GM23338 (cell line): ENCODE results near the gene MAST4. TPM values are rescaled to one million over a fixed set of nuclear protein-coding genes. Genes with fewer than 3 reads are reported as not detected.
A peak's percentile ranks its signal among the peaks of the same experiment; 100 is the strongest.

Experiments used
- ATAC-seq: fragments of 200-7000 bp; cut with Tn5 transposase; 3 replicates; pipeline ENCODE4 v1.9.1; 2020
- DNase-seq: peaks from one replicate; pipeline ENCODE4 v3.0.0-alpha.2; 2015; ENCODE audit warnings: low spot score
- H2AFZ ChIP-seq: fragments of 200-600 bp; sonication (generic); 2 replicates; pipeline ENCODE4 v1.8.0; 2016; ENCODE audit warnings: antibody characterized with exemption, mild to moderate bottlenecking, moderate library complexity
- H3F3A ChIP-seq: fragments of 200-600 bp; sonication (generic); replicated peaks from 2 replicates; pipeline ENCODE4 v1.8.0; 2017; ENCODE audit warnings: antibody characterized with exemption, mixed run types, low read depth
- H3K27ac ChIP-seq: fragments of 200-600 bp; sonication (generic); 2 replicates; pipeline ENCODE4 v1.6.1; 2016; ENCODE audit warnings: low read depth
- H3K27me3 ChIP-seq: fragments of 200-600 bp; sonication (generic); 2 replicates; pipeline ENCODE4 v1.8.0; 2016; ENCODE audit warnings: mild to moderate bottlenecking, mixed run types, moderate library complexity; ENCODE audit not compliant: insufficient read depth
- H3K36me3 ChIP-seq: fragments of 200-600 bp; sonication (generic); 2 replicates; pipeline ENCODE4 v1.8.0; 2016; ENCODE audit warnings: mild to moderate bottlenecking; ENCODE audit not compliant: insufficient read depth
- H3K4me1 ChIP-seq: fragments of 200-600 bp; sonication (generic); 2 replicates; pipeline ENCODE4 v1.8.0; 2016; ENCODE audit warnings: mild to moderate bottlenecking, moderate library complexity; ENCODE audit not compliant: insufficient read depth
- H3K4me2 ChIP-seq: fragments of 200-600 bp; sonication (generic); 2 replicates; pipeline ENCODE4 v1.7.1; 2017; ENCODE audit warnings: mixed run types
- H3K4me3 ChIP-seq: fragments of 200-600 bp; sonication (generic); 2 replicates; pipeline ENCODE4 v1.6.1; 2016; ENCODE audit warnings: mixed run types
- H3K79me2 ChIP-seq: fragments of 200-600 bp; sonication (generic); replicated peaks from 2 replicates; pipeline ENCODE4 v1.8.0; 2017; ENCODE audit warnings: mild to moderate bottlenecking; ENCODE audit not compliant: insufficient read depth
- H3K9me2 ChIP-seq: fragments of 200-600 bp; sonication (generic); 2 replicates; pipeline ENCODE4 v1.8.0; 2017; ENCODE audit not compliant: insufficient read depth
- H4K20me1 ChIP-seq: fragments of 200-600 bp; sonication (generic); replicated peaks from 2 replicates; pipeline ENCODE4 v1.8.0; 2017; ENCODE audit warnings: mild to moderate bottlenecking; ENCODE audit not compliant: insufficient read depth
- H3K27ac Mint-ChIP-seq: 2 replicates; pipeline ENCODE4 v1.8.0; 2020; ENCODE audit warnings: inconsistent platforms, mild to moderate bottlenecking, moderate library complexity, mixed read lengths
- H3K27me3 Mint-ChIP-seq: 3 replicates; pipeline ENCODE4 v1.8.0; 2022; ENCODE audit warnings: low read depth, mild to moderate bottlenecking, moderate library complexity, mixed read lengths, inconsistent platforms; ENCODE audit not compliant: insufficient read depth, poor library complexity
- H3K36me3 Mint-ChIP-seq: 3 replicates; pipeline ENCODE4 v1.8.0; 2021; ENCODE audit warnings: low read depth, mild to moderate bottlenecking, inconsistent platforms, moderate library complexity, mixed read lengths
- H3K4me1 Mint-ChIP-seq: 3 replicates; pipeline ENCODE4 v1.8.0; 2020; ENCODE audit warnings: mild to moderate bottlenecking, inconsistent platforms, mixed read lengths
- H3K4me3 Mint-ChIP-seq: 3 replicates; pipeline ENCODE4 v1.8.0; 2021; ENCODE audit warnings: moderate library complexity, mild to moderate bottlenecking, inconsistent platforms, mixed read lengths
- H3K9me3 Mint-ChIP-seq: 3 replicates; pipeline ENCODE4 v1.8.0; 2020; ENCODE audit warnings: moderate library complexity, mild to moderate bottlenecking, inconsistent platforms, mixed read lengths
- CREB1 ChIP-seq: fragments of 250-450 bp; sonication (Bioruptor Pico); IDR thresholded peaks from 2 replicates; pipeline ENCODE4 v1.5.0; 2020; ENCODE audit warnings: low read depth, mild to moderate bottlenecking, moderate library complexity
- CTCF ChIP-seq, 2 experiments: fragments of 200-600 bp in 1 of 2; sonication (generic) in 1 of 2; conservative IDR thresholded peaks; 2 replicates each; pipeline versions ENCODE4 v1.5.1 to v1.6.1; 2016 to 2017; ENCODE audit warnings: antibody characterized with exemption in 2 of 2, low read depth in 2 of 2, mild to moderate bottlenecking in 2 of 2, moderate library complexity in 1 of 2
- ETS1 ChIP-seq: IDR thresholded peaks from 2 replicates; pipeline ENCODE4 v1.6.1; 2016; ENCODE audit warnings: antibody characterized with exemption
- EZH2 ChIP-seq: fragments of 200-600 bp; sonication (generic); IDR thresholded peaks from one replicate; pipeline ENCODE4 v1.8.0; 2017; ENCODE audit warnings: antibody characterized with exemption, mild to moderate bottlenecking, low read depth; ENCODE audit not compliant: unreplicated experiment
- EZH2phosphoT487 ChIP-seq: fragments of 200-600 bp; sonication (generic); IDR thresholded peaks from one replicate; pipeline ENCODE4 v1.8.1; 2018; ENCODE audit warnings: antibody characterized with exemption; ENCODE audit not compliant: unreplicated experiment
- JUNB ChIP-seq: IDR thresholded peaks from one replicate; pipeline ENCODE4 v1.6.1; 2016; ENCODE audit warnings: antibody characterized with exemption; ENCODE audit not compliant: unreplicated experiment
- NANOG ChIP-seq: IDR thresholded peaks from 2 replicates; pipeline ENCODE4 v1.6.1; 2016; ENCODE audit warnings: antibody characterized with exemption, borderline replicate concordance
- POLR2AphosphoS5 ChIP-seq: IDR thresholded peaks from 2 replicates; pipeline ENCODE4 v1.6.1; 2016; ENCODE audit warnings: antibody characterized with exemption, low read depth
- REST ChIP-seq: IDR thresholded peaks from one replicate; pipeline ENCODE4 v1.6.1; 2018; ENCODE audit warnings: antibody characterized with exemption; ENCODE audit not compliant: unreplicated experiment
- STAT1 ChIP-seq: IDR thresholded peaks from one replicate; pipeline ENCODE4 v1.6.1; 2016; ENCODE audit warnings: antibody characterized with exemption; ENCODE audit not compliant: unreplicated experiment
- ZNF114 ChIP-seq: fragments of 250-450 bp; sonication (Bioruptor Pico); IDR thresholded peaks from 2 replicates; pipeline ENCODE4 v1.5.0; 2020; ENCODE audit warnings: mild to moderate bottlenecking, moderate library complexity
- ZNF331 ChIP-seq: fragments of 250-450 bp; sonication (Bioruptor Pico); IDR thresholded peaks from 2 replicates; pipeline ENCODE4 v1.5.0; 2020; ENCODE audit warnings: low read depth, mild to moderate bottlenecking, moderate library complexity
- polyA plus RNA-seq: library from polyadenylated mRNA; unstranded; fragments of >200 nt; fragmentation: Nextera tagmentation; extraction: Ambion mirVana; gene quantifications from 2 replicates; pipeline ENCODE4 v1.2.1, GENCODE V29; 2016
- total RNA-seq: library from RNA; depleted of rRNA; stranded (reverse); fragments of >200 nt; shearing (Covaris generic); gene quantifications from 2 replicates; pipeline ENCODE4 v1.2.3, GENCODE V29; 2014
- TF ChIP-seq, protein P1 (sequence below): fragments of 250-450 bp; sonication (Bioruptor Pico); IDR thresholded peaks from 2 replicates; pipeline ENCODE4 v1.5.0; 2020; ENCODE audit warnings: mild to moderate bottlenecking, moderate library complexity

MAST4 gene
- total and polyA plus RNA-seq, 2 experiments from 2014 or later, result 3.6 to 8.5 TPM

DNA sequence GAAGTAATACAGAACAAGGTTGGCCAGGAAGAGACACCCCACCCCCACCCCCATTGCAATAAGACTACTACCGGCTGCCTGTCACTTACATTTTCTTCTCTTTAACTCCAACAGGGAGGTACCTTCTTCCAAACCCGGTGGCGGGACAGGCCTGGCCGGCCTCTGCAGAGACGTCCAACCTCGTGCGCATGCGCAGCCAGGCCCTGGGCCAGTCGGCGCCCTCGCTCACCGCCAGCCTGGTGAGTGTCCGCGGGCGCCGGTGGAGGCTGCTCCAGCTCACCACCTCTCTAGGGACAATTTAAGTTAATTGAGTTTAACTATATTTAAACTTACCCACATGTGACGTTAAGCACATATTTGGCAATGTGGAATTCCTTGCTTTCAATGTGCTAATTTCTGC is 192.4 kb downstream of the MAST4 start:
- no peaks in the 10 kb centered on the region for H3K9me3 Mint-ChIP-seq
- Histone ChIP-seq H3K4me1 (peaks cover 16% of the 10 kb centered on the region; the same call in 1 of the 2 replicates), H3K27me3 (no peaks in the 10 kb centered on the region), H3K36me3 (no peaks in the 10 kb centered on the region), H3K4me2 (no peak overlapping the region), H2AFZ (no peak overlapping the region), H3F3A (no peaks in the 10 kb centered on the region), H3K4me3 (no peak overlapping the region), H3K27ac (no peak overlapping the region), H3K9me2 (no peaks in the 10 kb centered on the region), H4K20me1 (no peaks in the 10 kb centered on the region), H3K79me2 (no peaks in the 10 kb centered on the region)
- DNase-seq (no peak), ATAC-seq (0 out of 3 replicates have a peak, but pooled peaks have one; percentile 23)
- H3K4me3 Mint-ChIP-seq, result no peak overlapping the region
- H3K36me3 Mint-ChIP-seq, result no peaks in the 10 kb centered on the region
- H3K4me1 Mint-ChIP-seq, result peaks cover 8% of the 10 kb centered on the region
- H3K27ac Mint-ChIP-seq, result no peak overlapping the region
- TF ChIP-seq POLR2AphosphoS5, result no peak
- TF ChIP-seq CREB1 (CRISPR knock-in tag), result no peak
- TF ChIP-seq CTCF (conservative IDR thresholded peaks at IDR 0.05; ENCODE audit: low read depth in 2 of 2), result no peak
- no peak for TF ChIP-seq EZH2
- TF ChIP-seq REST, result no peak
- no peak for TF ChIP-seq ZNF114 (CRISPR knock-in tag)
- no peak for TF ChIP-seq ETS1
- TF ChIP-seq ZNF331 (CRISPR knock-in tag), result no peak
- no peak for TF ChIP-seq JUNB
- TF ChIP-seq EZH2phosphoT487, result no peak
- no peak for TF ChIP-seq STAT1
- no peak for TF ChIP-seq NANOG
- TF ChIP-seq, protein P1, sequence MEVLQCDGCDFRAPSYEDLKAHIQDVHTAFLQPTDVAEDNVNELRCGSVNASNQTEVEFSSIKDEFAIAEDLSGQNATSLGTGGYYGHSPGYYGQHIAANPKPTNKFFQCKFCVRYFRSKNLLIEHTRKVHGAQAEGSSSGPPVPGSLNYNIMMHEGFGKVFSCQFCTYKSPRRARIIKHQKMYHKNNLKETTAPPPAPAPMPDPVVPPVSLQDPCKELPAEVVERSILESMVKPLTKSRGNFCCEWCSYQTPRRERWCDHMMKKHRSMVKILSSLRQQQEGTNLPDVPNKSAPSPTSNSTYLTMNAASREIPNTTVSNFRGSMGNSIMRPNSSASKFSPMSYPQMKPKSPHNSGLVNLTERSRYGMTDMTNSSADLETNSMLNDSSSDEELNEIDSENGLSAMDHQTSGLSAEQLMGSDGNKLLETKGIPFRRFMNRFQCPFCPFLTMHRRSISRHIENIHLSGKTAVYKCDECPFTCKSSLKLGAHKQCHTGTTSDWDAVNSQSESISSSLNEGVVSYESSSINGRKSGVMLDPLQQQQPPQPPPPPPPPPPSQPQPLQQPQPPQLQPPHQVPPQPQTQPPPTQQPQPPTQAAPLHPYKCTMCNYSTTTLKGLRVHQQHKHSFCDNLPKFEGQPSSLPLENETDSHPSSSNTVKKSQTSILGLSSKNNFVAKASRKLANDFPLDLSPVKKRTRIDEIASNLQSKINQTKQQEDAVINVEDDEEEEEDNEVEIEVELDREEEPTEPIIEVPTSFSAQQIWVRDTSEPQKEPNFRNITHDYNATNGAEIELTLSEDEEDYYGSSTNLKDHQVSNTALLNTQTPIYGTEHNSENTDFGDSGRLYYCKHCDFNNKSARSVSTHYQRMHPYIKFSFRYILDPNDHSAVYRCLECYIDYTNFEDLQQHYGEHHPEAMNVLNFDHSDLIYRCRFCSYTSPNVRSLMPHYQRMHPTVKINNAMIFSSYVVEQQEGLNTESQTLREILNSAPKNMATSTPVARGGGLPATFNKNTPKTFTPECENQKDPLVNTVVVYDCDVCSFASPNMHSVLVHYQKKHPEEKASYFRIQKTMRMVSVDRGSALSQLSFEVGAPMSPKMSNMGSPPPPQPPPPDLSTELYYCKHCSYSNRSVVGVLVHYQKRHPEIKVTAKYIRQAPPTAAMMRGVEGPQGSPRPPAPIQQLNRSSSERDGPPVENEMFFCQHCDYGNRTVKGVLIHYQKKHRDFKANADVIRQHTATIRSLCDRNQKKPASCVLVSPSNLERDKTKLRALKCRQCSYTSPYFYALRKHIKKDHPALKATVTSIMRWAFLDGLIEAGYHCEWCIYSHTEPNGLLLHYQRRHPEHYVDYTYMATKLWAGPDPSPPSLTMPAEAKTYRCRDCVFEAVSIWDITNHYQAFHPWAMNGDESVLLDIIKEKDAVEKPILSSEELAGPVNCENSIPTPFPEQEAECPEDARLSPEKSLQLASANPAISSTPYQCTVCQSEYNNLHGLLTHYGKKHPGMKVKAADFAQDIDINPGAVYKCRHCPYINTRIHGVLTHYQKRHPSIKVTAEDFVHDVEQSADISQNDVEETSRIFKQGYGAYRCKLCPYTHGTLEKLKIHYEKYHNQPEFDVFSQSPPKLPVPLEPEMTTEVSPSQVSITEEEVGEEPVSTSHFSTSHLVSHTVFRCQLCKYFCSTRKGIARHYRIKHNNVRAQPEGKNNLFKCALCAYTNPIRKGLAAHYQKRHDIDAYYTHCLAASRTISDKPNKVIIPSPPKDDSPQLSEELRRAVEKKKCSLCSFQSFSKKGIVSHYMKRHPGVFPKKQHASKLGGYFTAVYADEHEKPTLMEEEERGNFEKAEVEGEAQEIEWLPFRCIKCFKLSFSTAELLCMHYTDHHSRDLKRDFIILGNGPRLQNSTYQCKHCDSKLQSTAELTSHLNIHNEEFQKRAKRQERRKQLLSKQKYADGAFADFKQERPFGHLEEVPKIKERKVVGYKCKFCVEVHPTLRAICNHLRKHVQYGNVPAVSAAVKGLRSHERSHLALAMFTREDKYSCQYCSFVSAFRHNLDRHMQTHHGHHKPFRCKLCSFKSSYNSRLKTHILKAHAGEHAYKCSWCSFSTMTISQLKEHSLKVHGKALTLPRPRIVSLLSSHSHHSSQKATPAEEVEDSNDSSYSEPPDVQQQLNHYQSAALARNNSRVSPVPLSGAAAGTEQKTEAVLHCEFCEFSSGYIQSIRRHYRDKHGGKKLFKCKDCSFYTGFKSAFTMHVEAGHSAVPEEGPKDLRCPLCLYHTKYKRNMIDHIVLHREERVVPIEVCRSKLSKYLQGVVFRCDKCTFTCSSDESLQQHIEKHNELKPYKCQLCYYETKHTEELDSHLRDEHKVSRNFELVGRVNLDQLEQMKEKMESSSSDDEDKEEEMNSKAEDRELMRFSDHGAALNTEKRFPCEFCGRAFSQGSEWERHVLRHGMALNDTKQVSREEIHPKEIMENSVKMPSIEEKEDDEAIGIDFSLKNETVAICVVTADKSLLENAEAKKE, result no peak
- no peaks in the 10 kb centered on the region for H3K27me3 Mint-ChIP-seq
